ENCODE measurements around the gene FKBP2.

FKBP2 gene

DNA sequence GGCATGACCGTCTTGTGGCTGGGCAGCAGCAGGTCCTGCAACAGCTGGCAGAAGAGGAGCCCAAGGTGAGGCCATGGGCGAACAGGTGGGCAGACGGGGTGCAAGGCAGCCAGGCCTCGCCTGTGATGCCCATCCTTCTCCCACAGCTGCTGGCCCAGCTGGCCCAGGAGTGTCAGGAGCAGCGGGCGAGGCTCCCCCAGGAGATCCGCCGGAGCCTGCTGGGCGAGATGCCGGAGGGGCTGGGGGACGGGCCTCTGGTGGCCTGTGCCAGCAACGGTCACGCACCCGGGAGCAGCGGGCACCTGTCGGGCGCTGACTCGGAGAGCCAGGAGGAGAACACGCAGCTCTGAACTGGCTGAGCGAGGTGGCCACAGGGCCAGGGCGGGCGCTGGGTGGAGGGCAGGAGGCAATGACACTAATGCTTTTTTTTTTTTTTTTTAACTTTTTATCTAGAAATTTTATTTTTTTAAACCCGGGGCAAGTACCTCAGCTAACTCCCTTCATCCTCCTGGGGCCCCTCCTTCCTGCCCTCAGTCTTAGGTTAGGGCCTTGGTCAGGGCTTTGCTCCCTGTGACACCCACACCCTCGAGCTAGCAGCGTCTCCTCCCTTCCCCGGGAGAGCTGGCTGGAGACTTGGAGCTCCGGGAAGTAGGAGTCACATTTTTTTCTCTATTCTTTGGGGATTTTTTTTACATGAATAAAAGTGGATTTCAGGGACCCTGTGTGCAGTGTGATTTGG lies 26.5 kb downstream of the FKBP2 start:
- H3K4me3 ChIP-seq (ENCODE audit: low read depth, low read length), result no peak overlapping the region
- H3K4me1 ChIP-seq (ENCODE audit: control insufficient read depth, insufficient read depth, low read length), result peaks cover 16% of the 10 kb centered on the region
- H3K27me3 ChIP-seq (ENCODE audit: control insufficient read depth, insufficient read depth, low read length), result no peaks in the 10 kb centered on the region
- no peaks in the 10 kb centered on the region for H3K9me3 ChIP-seq (ENCODE audit: control insufficient read depth, insufficient read depth, low read depth, low read length)
- H3K36me3 ChIP-seq (ENCODE audit: control insufficient read depth, insufficient read depth, low read length), result peaks cover 44% of the 10 kb centered on the region
- no peak overlapping the region for H3K27ac ChIP-seq (ENCODE audit: low read depth, low read length)
- no peak overlapping the region for H3K9ac ChIP-seq (ENCODE audit: low read length)

DNA sequence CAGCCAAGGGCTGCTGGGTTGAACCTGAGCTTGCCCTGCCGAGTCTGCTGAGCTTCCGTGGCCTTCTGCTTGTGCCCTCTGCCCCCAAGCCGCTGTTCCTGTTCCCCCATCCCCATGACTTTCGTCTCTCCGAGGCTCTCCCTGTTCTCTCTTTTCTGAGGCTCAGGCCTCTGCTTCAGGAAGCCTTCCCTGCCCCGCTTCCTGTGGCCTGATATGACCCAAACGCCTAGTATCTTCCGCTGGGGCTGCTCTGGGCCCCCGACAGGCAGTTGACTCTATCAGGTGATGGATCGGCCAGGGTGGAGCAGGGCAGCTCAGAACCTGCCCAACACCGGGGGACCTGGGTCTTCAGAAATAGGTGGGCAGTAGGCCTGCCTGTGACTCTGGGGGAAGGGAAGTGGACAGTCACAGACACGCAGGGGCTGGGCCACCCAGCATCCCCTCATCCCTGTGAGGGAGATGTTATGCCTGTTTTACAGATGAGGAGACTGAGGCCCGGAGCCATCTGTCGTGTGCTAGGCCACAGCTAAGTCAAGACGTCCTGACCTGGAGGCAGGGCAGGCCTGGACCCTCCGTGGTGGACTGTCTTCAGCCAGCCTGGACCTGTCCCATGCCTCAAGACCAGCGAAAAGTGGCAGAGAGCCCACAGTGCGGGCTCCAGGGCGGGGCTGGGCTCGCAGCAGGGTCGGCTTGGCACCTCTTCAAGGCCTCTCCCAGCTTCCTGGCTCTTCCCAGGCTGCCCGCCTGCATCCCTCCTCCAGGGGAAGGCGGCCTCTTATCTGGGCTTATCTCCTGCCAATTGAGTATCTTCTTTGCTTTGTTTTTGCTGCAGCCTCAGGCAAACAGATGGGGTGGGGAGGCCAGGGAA lies 27.4 kb downstream of the FKBP2 start:
- Histone ChIP-seq H3K36me3 (ENCODE audit: control insufficient read depth, insufficient read depth, low read length) (peaks cover 35% of the 10 kb centered on the region), H3K27me3 (ENCODE audit: control insufficient read depth, insufficient read depth, low read length) (no peaks in the 10 kb centered on the region), H3K9ac (ENCODE audit: low read length) (peak overlapping the region; percentile 88), H3K9me3 (ENCODE audit: control insufficient read depth, insufficient read depth, low read depth, low read length) (no peaks in the 10 kb centered on the region), H3K4me1 (ENCODE audit: control insufficient read depth, insufficient read depth, low read length) (peaks cover 16% of the 10 kb centered on the region), H3K27ac (ENCODE audit: low read depth, low read length) (no peak overlapping the region), H3K4me3 (ENCODE audit: low read depth, low read length) (peak overlapping the region; percentile 87)

- peak overlapping the region; percentile 87 for H3K4me3 ChIP-seq (ENCODE audit: low read depth, low read length)
- peak overlapping the region; percentile 82 for H3K27ac ChIP-seq (ENCODE audit: low read depth, low read length)
- peaks cover 29% of the 10 kb centered on the region for H3K36me3 ChIP-seq (ENCODE audit: control insufficient read depth, insufficient read depth, low read length)
- H3K4me1 ChIP-seq (ENCODE audit: control insufficient read depth, insufficient read depth, low read length), result peaks cover 19% of the 10 kb centered on the region
- no peaks in the 10 kb centered on the region for H3K9me3 ChIP-seq (ENCODE audit: control insufficient read depth, insufficient read depth, low read depth, low read length)
- H3K27me3 ChIP-seq (ENCODE audit: control insufficient read depth, insufficient read depth, low read length), result no peaks in the 10 kb centered on the region
- peak overlapping the region; percentile 88 for H3K9ac ChIP-seq (ENCODE audit: low read length)
These were observed 28.1 kb downstream of the FKBP2 start for GRCh38 chr11:64268893-64269539.

GRCh38 chr11:64269540-64270220 lies 28.8 kb downstream of the FKBP2 start:
- no peaks in the 10 kb centered on the region for H3K9me3 ChIP-seq (ENCODE audit: control insufficient read depth, insufficient read depth, low read depth, low read length)
- H3K27me3 ChIP-seq (ENCODE audit: control insufficient read depth, insufficient read depth, low read length), result no peaks in the 10 kb centered on the region

GRCh38 chr11:64275031-64275800 lies 34.3 kb downstream of the FKBP2 start:
- Histone ChIP-seq H3K4me3 (ENCODE audit: low read depth, low read length) (no peak overlapping the region), H3K36me3 (ENCODE audit: control insufficient read depth, insufficient read depth, low read length) (peaks cover 16% of the 10 kb centered on the region), H3K27ac (ENCODE audit: low read depth, low read length) (no peak overlapping the region), H3K4me1 (ENCODE audit: control insufficient read depth, insufficient read depth, low read length) (peaks cover 19% of the 10 kb centered on the region; the same call in 1 of the 2 replicates), H3K9ac (ENCODE audit: low read length) (no peak overlapping the region), H3K27me3 (ENCODE audit: control insufficient read depth, insufficient read depth, low read length) (no peaks in the 10 kb centered on the region), H3K9me3 (ENCODE audit: control insufficient read depth, insufficient read depth, low read depth, low read length) (no peaks in the 10 kb centered on the region)

More at GRCh38 chr11:64269540-64270220, 28.8 kb downstream of the FKBP2 start:
- peak overlapping the region; percentile 88 for H3K9ac ChIP-seq (ENCODE audit: low read length)
- H3K36me3 ChIP-seq (ENCODE audit: control insufficient read depth, insufficient read depth, low read length), result peaks cover 22% of the 10 kb centered on the region
- peaks cover 19% of the 10 kb centered on the region for H3K4me1 ChIP-seq (ENCODE audit: control insufficient read depth, insufficient read depth, low read length)
- peak overlapping the region; percentile 82 for H3K27ac ChIP-seq (ENCODE audit: low read depth, low read length)
- H3K4me3 ChIP-seq (ENCODE audit: low read depth, low read length), result peak overlapping the region; percentile 87

GRCh38 chr11:64275841-64276240 lies 34.9 kb downstream of the FKBP2 start:
- Histone ChIP-seq H3K27me3 (ENCODE audit: control insufficient read depth, insufficient read depth, low read length) (no peaks in the 10 kb centered on the region), H3K27ac (ENCODE audit: low read depth, low read length) (no peak overlapping the region), H3K36me3 (ENCODE audit: control insufficient read depth, insufficient read depth, low read length) (peaks cover 16% of the 10 kb centered on the region), H3K9me3 (ENCODE audit: control insufficient read depth, insufficient read depth, low read depth, low read length) (no peaks in the 10 kb centered on the region), H3K4me1 (ENCODE audit: control insufficient read depth, insufficient read depth, low read length) (peaks cover 19% of the 10 kb centered on the region; the same call in 1 of the 2 replicates), H3K9ac (ENCODE audit: low read length) (no peak overlapping the region), H3K4me3 (ENCODE audit: low read depth, low read length) (no peak overlapping the region)

GRCh38 chr11:64276653-64277431 lies 35.9 kb downstream of the FKBP2 start:
- H3K9me3 ChIP-seq (ENCODE audit: control insufficient read depth, insufficient read depth, low read depth, low read length), result no peaks in the 10 kb centered on the region
- peaks cover 17% of the 10 kb centered on the region; the same call in 1 of the 2 replicates for H3K4me1 ChIP-seq (ENCODE audit: control insufficient read depth, insufficient read depth, low read length)
- H3K27me3 ChIP-seq (ENCODE audit: control insufficient read depth, insufficient read depth, low read length), result no peaks in the 10 kb centered on the region
- no peak overlapping the region for H3K4me3 ChIP-seq (ENCODE audit: low read depth, low read length)
- no peak overlapping the region for H3K27ac ChIP-seq (ENCODE audit: low read depth, low read length)
- no peak overlapping the region for H3K9ac ChIP-seq (ENCODE audit: low read length)
- peaks cover 16% of the 10 kb centered on the region for H3K36me3 ChIP-seq (ENCODE audit: control insufficient read depth, insufficient read depth, low read length)

- Histone ChIP-seq H3K9me3 (ENCODE audit: control insufficient read depth, insufficient read depth, low read depth, low read length) (no peaks in the 10 kb centered on the region), H3K4me3 (ENCODE audit: low read depth, low read length) (no peak overlapping the region), H3K36me3 (ENCODE audit: control insufficient read depth, insufficient read depth, low read length) (peaks cover 20% of the 10 kb centered on the region), H3K27me3 (ENCODE audit: control insufficient read depth, insufficient read depth, low read length) (no peaks in the 10 kb centered on the region), H3K27ac (ENCODE audit: low read depth, low read length) (no peak overlapping the region), H3K4me1 (ENCODE audit: control insufficient read depth, insufficient read depth, low read length) (peaks cover 14% of the 10 kb centered on the region; the same call in 1 of the 2 replicates), H3K9ac (ENCODE audit: low read length) (no peak overlapping the region)
These were observed 37.8 kb downstream of the FKBP2 start for GRCh38 chr11:64278576-64279190.

DNA sequence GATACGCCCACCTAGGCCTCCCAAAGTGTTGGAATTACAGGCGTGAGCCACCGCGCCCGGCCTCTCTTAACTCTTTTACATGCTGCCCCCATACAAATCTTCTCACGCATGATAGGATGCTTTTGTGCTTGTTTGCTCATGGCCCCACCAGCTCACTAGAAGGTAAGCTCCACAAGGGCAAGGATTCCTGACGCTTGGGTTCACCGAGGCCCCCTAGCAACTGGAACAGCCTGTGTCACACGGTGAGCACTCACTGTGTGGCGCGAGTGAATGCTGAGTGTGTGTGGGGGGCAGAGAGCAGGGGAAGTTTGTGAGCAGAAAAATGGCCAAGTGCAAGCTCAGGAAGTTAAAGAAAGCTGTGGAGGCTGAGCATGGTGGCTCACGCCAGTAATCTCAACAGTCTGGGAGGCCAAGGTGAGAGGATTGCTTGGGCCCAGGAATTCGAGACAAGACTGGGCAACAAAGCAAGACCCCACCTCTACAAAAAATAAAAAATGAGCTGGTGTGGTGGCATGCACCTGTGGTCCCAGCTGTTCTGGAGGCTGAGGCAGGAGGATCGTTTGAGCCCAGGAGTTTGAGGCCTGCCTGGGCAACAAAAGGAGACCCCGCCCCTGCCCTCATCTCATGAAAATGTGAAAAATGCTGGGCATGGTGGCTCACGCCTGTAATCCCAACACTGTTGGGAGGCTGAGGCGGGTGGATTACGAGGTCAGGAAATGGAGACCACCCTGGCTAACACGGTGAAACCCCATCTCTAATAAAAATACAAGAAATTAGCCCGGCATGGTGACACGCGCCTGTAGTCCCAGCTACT lies 41.3 kb downstream of the FKBP2 start:
- Histone ChIP-seq H3K27me3 (ENCODE audit: control insufficient read depth, insufficient read depth, low read length) (no peaks in the 10 kb centered on the region), H3K9ac (ENCODE audit: low read length) (no peak overlapping the region), H3K4me1 (ENCODE audit: control insufficient read depth, insufficient read depth, low read length) (peaks cover 5% of the 10 kb centered on the region; the same call in 1 of the 2 replicates), H3K27ac (ENCODE audit: low read depth, low read length) (no peak overlapping the region), H3K36me3 (ENCODE audit: control insufficient read depth, insufficient read depth, low read length) (peaks cover 12% of the 10 kb centered on the region), H3K4me3 (ENCODE audit: low read depth, low read length) (no peak overlapping the region), H3K9me3 (ENCODE audit: control insufficient read depth, insufficient read depth, low read depth, low read length) (no peaks in the 10 kb centered on the region)

All from HUES6 (cell line).